NCI-H187 (cell line): Measurements from ENCODE around the gene GNG8.

ENCODE experiments used
- DNase-seq, 2 experiments: peaks; one replicate each; lab custom pipeline; 2025; lab: John Stamatoyannopoulos, UW

The GNG8 gene

GRCh38 chr19:46618670-46619231, 17.3 kb downstream of the GNG8 start:
- DNase-seq = no peak

- DNase-seq = no peak
Observed at GRCh38 chr19:46617601-46618000, 18.4 kb downstream of the GNG8 start.

- peak; percentile 26 to 41 for DNase-seq
Observed at GRCh38 chr19:46616631-46617322, 19.2 kb downstream of the GNG8 start.

GRCh38 chr19:46615966-46616365, 20.0 kb downstream of the GNG8 start:
- no peak for DNase-seq

DNA sequence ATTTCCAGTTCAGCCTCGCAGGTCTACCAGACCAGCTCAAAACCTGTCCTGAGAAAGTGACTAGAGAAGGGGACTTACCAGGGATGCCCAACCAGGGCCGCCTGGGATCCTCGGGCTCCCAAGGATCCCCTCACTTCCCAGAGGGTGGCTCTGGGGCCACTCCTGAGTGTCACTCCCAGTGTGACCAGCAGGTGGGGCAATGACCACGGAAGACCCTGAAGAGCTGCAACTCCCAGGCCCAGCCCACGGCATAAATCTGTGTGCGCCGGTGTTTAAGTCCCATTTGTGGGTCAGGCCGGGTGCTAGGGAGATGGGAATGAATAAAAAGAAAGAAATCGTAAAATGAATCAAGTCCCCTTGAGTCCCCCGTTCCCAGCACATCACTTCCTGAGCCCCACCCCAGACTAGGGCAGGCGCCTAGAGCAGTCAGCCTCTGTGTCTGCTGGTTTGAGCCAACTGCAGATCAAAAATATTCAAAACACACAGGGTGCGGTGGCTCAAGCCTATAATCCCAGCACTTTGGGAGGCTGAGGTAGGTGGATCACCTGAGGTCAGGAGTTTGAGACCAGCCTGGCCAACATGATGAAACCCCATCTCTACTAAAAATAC, 21.8 kb downstream of the GNG8 start:
- peak; percentile 38 to 57 for DNase-seq

GRCh38 chr19:46613525-46613924, 22.5 kb downstream of the GNG8 start:
- DNase-seq = no peak

GRCh38 chr19:46611776-46612175, 24.2 kb downstream of the GNG8 start:
- no peak for DNase-seq

DNA sequence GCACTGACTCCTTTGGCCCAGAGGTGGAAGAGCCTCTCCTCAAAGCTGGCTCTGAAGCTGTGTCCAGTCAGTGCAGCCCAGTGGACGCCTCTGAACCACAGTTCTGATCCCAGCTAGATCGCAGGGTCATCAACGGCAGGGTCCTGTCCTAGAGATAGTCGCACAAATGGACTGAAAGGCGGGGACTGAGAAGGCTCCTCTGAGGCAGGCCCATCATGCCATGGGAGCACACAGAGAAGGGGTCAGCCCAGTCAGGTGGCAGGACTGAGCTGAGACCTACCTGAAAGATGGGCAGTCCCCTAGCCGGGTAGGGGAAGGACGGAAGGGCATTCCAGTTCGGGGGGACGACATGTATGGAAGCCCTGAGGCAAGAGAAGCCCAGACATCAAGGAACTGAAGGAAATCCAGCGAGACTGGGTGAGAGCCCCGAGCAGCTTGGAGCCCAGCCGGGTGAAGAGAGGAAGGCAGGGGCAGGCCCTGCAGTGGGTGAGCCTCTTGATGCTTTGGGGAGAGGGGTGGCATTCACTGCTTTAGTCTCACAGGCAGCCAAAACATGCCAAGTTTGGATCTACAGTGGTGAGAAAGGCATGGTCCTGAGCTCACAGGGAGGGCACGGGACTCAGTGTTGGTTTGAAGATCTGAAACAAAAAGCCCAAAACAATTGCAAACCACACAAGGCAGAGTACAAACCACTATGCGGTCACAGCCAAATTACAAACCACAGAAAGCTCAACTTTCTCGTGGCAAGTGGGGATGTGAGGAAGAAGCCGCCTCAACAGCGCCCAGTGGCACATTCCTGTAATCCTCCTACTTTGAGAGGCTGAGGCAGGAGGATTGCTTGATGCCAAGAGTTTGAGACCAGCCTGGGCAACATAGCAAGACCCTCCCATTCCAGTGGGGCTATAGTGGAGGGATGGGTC, 24.9 kb downstream of the GNG8 start:
- DNase-seq = no peak

GRCh38 chr19:46610413-46610775, 25.6 kb downstream of the GNG8 start:
- no peak for DNase-seq

DNA sequence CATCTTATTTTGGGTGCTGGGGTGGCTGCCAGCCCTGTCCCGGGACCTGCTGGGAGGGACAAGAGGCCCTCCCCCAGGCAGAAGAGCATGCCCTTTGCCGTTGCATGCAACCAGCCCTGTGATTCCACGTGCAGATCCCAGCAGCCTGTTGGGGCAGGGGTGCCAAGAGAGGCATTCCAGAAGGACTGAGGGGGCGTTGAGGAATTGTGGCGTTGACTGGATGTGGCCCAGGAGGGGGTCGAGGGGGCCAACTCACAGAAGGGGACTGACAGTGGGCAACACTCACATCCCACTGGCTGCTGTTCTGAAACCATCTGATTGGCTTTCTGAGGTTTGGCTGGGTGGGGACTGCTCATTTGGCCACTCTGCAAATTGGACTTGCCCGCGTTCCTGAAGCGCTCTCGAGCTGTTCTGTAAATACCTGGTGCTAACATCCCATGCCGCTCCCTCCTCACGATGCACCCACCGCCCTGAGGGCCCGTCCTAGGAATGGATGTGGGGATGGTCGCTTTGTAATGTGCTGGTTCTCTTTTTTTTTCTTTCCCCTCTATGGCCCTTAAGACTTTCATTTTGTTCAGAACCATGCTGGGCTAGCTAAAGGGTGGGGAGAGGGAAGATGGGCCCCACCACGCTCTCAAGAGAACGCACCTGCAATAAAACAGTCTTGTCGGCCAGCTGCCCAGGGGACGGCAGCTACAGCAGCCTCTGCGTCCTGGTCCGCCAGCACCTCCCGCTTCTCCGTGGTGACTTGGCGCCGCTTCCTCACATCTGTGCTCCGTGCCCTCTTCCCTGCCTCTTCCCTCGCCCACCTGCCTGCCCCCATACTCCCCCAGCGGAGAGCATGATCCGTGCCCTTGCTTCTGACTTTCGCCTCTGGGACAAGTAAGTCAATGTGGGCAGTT, 26.2 kb downstream of the GNG8 start:
- DNase-seq = no peak

DNA sequence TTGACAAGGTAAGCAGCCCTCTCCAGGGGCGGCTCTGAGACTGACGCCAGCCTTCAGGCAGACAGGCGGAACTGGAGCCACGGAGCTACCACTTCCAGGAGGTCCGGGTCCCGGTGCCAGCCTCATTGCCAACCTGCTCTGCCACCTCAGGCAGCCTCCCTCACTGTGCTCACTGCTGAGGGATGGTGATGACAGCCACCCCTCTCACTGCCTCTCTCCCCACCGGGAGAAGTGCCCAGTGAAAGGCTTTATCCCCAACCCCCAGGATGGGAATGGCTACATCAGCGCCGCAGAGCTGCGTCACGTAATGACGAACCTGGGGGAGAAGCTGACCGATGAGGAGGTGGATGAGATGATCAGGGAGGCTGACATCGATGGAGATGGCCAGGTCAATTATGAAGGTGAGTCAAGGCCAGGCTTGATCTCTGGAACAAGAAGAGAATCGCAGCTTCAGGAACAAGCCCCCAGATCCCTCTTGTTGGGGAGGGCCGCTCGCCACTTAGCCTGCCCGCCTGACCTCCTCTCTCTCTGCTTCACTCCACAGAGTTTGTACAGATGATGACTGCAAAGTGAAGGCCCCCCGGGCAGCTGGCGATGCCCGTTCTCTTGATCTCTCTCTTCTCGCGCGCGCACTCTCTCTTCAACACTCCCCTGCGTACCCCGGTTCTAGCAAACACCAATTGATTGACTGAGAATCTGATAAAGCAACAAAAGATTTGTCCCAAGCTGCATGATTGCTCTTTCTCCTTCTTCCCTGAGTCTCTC, 27.2 kb downstream of the GNG8 start:
- no peak for DNase-seq

DNA sequence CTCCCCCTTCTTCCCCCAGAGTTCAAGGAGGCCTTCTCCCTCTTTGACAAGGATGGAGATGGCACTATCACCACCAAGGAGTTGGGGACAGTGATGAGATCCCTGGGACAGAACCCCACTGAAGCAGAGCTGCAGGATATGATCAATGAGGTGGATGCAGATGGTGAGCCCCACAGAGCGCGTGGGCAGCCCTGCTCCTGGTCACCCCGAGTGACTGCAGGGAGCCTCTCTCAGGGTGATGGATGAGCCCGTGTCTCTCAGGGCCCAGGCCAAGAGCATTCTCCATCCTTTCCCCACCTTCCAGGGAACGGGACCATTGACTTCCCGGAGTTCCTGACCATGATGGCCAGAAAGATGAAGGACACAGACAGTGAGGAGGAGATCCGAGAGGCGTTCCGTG, 27.8 kb downstream of the GNG8 start:
- DNase-seq = no peak

DNA sequence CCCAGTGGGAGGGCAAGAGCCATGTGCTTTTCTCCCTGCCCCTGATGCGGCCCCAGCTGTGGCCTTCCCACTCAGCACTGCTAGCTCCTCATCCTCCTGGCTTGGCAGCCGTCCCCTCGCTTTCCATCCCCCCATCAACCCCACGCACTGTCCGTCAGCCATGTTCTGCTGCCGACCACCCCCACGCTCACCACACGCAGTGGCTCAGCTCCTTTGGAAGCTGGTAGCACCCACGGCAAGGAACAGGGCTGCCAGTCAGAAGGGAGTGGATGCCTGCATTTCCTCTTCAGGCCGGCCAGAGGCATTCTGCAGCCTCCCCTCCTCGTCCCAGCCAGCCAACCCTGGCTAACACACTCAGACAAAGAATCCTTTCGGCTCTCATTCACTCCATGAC, 28.6 kb downstream of the GNG8 start:
- no peak for DNase-seq

DNA sequence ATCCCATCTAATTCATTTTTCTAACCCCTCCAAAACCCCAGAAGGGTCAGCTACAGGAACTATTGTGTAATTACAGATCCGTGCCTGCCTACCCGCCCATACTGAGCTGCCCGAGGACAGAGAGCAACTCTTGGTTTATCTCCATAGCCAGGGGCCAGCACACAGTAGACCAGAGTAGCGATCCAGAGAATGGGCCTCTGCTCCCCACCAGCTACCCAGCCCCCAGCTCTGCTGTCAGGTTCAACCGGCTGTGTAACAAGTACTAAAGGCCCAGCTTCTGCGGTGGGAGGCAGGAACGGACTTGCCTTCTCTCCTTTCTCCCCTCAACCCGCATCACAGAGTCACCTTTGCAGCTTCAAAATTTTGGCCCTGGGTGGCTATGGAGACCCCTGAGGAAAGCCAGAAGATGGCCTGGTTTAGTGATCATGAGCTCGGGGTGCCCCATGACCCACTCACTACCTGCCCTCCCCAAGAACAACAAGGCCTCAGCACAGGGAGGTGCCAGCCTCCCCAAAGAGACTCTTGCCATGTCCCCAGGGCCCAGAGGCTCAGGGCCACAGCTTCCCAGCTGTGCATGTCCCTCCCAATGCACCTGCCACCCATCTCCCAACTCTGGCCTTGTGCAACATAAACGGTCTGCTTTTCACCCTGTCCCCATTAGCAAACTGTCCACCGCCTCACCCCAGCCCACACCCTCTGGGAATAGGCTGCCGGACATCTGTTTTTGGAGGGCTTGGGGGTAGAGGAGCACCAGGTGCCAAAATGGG, 29.1 kb downstream of the GNG8 start:
- no peak for DNase-seq

- DNase-seq = no peak
Observed at GRCh38 chr19:46606019-46606418, 30.0 kb downstream of the GNG8 start.

- DNase-seq = no peak
Observed at GRCh38 chr19:46605356-46605821, 30.6 kb downstream of the GNG8 start.

GRCh38 chr19:46604781-46605355, 31.1 kb downstream of the GNG8 start:
- no peak for DNase-seq

DNA sequence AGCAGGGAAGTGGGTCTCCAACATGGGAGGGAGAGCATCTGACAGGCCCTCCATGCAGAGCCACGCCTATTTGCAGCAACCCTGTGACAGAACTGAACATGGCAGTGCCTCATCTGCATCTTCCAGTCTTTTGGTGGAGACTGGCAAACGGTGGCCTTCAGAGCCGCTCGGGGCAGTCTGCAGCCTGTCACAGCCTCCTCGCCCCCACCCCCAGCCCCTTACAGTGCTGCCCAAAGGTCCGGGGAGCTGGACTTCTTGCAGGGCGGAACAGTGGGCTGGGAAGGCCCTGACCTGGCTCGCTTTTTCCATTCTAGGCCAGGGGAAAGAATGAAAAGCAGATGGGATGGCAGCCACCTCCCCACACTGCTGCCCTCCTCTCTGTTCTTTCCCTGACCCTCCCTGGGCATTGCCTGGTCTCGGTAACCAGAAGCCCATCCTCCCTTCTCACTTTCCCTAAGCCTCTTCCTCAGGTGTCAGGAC, 32.2 kb downstream of the GNG8 start:
- no peak for DNase-seq

DNA sequence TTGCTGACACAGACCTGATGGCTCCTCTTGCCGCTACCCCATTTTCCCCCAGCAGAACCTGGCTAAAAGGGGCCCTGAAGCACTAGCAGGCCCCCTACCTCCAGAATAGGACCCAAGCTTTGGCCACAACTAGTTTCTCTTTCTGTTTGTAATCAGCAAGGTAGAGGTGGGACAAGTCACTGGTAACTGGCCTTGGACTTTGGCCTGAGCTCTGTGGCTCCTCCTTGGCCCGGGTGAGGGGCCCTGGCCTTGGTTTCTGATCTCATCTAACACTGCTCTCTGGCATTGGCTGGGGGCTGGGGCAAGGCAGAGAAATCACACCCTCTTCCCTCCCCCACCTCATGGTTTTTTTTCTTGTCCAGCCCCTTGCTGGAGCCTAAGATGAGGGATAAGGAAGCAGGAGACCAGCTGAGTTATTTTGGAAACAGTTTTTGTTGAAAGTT, 32.8 kb downstream of the GNG8 start:
- DNase-seq = no peak
